GM12872 (cell line): Measurements from ENCODE around the gene GDF7.

Source experiments
- CTCF ChIP-seq: IDR thresholded peaks from 3 replicates; pipeline ENCODE4 v1.5.1; 2011; ENCODE audit warnings: low read depth, mild to moderate bottlenecking, low read length, moderate library complexity; ENCODE audit not compliant: insufficient read depth

The GDF7 gene

DNA sequence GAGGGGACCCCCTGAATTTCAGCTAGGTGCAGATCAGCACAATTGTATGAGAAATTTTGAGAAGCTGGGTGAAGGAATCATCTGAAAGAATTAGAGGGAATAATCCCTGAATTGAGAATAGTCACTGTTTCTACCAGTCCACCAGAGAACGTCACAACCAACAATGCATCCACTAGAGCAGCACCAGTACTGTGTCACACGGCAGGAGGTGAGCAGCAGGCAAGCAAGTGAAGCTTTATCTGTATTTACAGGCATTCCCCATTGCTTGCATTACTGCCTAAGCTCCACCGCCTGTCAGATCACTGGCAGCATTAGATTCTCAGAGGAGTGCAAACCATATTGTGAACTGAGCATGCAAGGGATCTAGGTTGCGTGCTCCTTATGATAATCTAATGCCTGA is 40.7 kb downstream of the GDF7 start:
- no peak for TF ChIP-seq CTCF

- TF ChIP-seq CTCF = no peak
Measured at GRCh38 chr2:20717641-20718040, 50.7 kb downstream of the GDF7 start.

- TF ChIP-seq CTCF = no peak
Measured at GRCh38 chr2:20722592-20723240, 55.8 kb downstream of the GDF7 start.

- no peak for TF ChIP-seq CTCF
Measured at GRCh38 chr2:20723543-20723942, 56.6 kb downstream of the GDF7 start.

GRCh38 chr2:20724500-20725053 is 57.6 kb downstream of the GDF7 start:
- TF ChIP-seq CTCF = no peak

DNA sequence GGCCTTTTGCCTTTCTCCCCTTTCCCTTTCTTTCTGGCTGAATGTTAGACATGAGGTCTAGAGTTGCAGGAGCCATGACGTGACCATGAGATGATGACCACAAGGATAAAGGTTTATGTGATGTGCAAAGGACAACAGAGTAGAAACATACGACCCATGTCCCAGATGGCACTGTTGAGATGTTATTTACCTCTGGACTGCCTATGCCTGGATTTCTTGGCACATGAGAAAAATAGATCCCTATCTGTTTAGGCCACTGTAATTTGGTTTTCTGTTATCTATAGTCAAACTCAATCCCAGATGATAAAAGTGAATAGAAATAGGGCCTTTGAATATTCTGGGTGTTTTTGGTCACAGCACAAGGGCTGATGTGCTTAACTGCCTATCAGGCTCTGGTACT is 58.8 kb downstream of the GDF7 start:
- TF ChIP-seq CTCF = no peak

DNA sequence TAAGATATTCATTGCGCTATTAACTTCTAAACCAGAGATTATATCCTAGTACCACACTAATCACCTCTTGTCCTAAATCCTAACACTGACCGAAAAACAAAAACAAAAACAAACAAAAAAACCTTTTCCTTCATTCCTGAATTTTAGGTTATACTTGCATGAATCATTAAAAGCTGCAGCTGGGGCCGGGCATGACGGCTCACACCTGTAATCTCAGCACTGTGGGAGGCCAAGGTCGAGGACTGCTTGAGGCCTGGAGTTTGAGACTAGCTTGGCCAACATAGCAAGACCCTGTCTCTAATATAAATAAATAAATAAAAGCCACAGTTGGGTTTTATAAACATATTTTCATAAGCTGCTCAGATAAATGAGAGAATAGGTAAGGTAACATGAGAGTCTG is 60.0 kb downstream of the GDF7 start:
- TF ChIP-seq CTCF = no peak
